CD1c-positive myeloid dendritic cell (primary cell): ENCODE measurements around the gene TTC34.
"Not testable (repeated sequence)": the region's sequence is repeated elsewhere in the genome, so short reads cannot be mapped to it uniquely, and the experiment has no call there.

Source experiments
- DNase-seq: peaks from one replicate; pipeline ENCODE4 v3.0.0-alpha.2; 2016; ENCODE audit errors: extremely low spot score

Gene TTC34

GRCh38 chr1:2683321-2683741, 118.2 kb downstream of the TTC34 start:
- DNase-seq, result not testable (repeated sequence)

GRCh38 chr1:2682879-2683278, 118.6 kb downstream of the TTC34 start:
- DNase-seq, result not testable (repeated sequence)

- DNase-seq, result not testable (repeated sequence)
Measured at GRCh38 chr1:2676726-2677125, 124.8 kb downstream of the TTC34 start.

- not testable (repeated sequence) for DNase-seq
Measured at GRCh38 chr1:2671656-2672055, 129.8 kb downstream of the TTC34 start.

GRCh38 chr1:2659806-2660205, 141.7 kb downstream of the TTC34 start:
- not testable (repeated sequence) for DNase-seq

GRCh38 chr1:2657909-2658308, 143.6 kb downstream of the TTC34 start:
- not testable (repeated sequence) for DNase-seq

GRCh38 chr1:2657124-2657523, 144.4 kb downstream of the TTC34 start:
- not testable (repeated sequence) for DNase-seq

- DNase-seq, result not testable (repeated sequence)
Measured at GRCh38 chr1:2655598-2656434, 145.7 kb downstream of the TTC34 start.

- DNase-seq, result peak; percentile 3
Measured at GRCh38 chr1:2654443-2654948, 147.0 kb downstream of the TTC34 start.

GRCh38 chr1:2653741-2654442, 147.6 kb downstream of the TTC34 start:
- DNase-seq, result not testable (repeated sequence)

- not testable (repeated sequence) for DNase-seq
Measured at GRCh38 chr1:2652926-2653571, 148.4 kb downstream of the TTC34 start.

- not testable (repeated sequence) for DNase-seq
Measured at GRCh38 chr1:2652152-2652925, 149.2 kb downstream of the TTC34 start.

- no peak for DNase-seq
Measured at GRCh38 chr1:2650967-2651645, 150.4 kb downstream of the TTC34 start.

- DNase-seq, result no peak
Measured at GRCh38 chr1:2646837-2647236, 154.7 kb downstream of the TTC34 start.

GRCh38 chr1:2645776-2646175, 155.7 kb downstream of the TTC34 start:
- no peak for DNase-seq

- DNase-seq, result no peak
Measured at GRCh38 chr1:2645143-2645542, 156.3 kb downstream of the TTC34 start.

- no peak for DNase-seq
Measured at GRCh38 chr1:2644591-2645101, 156.8 kb downstream of the TTC34 start.

GRCh38 chr1:2644171-2644570, 157.3 kb downstream of the TTC34 start:
- no peak for DNase-seq

- no peak for DNase-seq
Measured at GRCh38 chr1:2643414-2644077, 157.9 kb downstream of the TTC34 start.
